ENCODE results near the gene ZCCHC14.

- TF ChIP-seq CTCF (IDR thresholded peaks at IDR 0.05): no peak
- TF ChIP-seq ZFX (IDR thresholded peaks at IDR 0.05; ENCODE audit: borderline replicate concordance): no peak
Observed at GRCh38 chr16:87383505-87384161, 109.2 kb downstream of the ZCCHC14 start, which contains the start of gene FBXO31.

Data from 22Rv1 (cell line).